GM21619 (cell line): Measurements from ENCODE around the gene RNF13.
A peak's percentile ranks its signal among the peaks of the same experiment; 100 is the strongest.

Experiments
- ATAC-seq: cut with Tn5 transposase; IDR thresholded peaks from one replicate; pipeline ENCODE4 v1.9.1; 2021; ENCODE audit not compliant: unreplicated experiment

RNF13 gene, protein sequence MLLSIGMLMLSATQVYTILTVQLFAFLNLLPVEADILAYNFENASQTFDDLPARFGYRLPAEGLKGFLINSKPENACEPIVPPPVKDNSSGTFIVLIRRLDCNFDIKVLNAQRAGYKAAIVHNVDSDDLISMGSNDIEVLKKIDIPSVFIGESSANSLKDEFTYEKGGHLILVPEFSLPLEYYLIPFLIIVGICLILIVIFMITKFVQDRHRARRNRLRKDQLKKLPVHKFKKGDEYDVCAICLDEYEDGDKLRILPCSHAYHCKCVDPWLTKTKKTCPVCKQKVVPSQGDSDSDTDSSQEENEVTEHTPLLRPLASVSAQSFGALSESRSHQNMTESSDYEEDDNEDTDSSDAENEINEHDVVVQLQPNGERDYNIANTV

DNA sequence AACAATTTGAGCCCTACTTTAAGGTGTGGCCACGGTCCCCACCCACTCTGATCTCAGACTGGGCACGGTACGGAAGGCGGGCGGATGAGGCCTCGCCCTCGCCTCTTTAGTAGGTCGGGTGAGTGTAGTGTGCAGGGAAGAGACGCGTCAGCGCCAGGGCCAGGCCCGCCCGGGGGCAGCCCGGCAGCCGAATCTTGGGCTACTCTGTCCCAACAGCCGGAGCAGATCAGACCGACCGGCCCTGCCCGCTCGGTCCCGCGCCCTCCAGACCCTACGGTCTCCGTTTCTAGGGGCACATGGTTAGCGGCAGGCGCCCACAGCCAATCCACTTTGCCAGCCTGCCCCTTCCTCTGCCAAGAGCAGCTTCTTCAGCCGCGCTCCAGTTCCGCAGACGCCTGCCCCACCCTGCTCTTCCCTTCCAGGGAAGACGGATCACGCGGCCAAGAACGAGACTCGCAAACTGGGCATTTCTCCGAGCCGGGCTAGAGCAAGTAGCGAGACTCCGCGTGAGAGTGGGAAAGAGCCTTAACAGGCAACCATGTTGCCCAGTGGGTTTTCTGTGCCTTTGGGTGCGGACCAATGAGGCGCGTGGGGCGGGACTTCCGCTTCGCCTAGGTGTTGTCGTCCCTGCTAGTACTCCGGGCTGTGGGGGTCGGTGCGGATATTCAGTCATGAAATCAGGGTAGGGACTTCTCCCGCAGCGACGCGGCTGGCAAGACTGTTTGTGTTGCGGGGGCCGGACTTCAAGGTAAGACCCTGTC is at the start of gene RNF13:
Gene RNF13 (plus strand): TSS at position 610 of the 761 bp plus-strand sequence. CDS start 32,812 bp downstream, outside the sequence.
- ATAC-seq: peak; percentile 90

DNA sequence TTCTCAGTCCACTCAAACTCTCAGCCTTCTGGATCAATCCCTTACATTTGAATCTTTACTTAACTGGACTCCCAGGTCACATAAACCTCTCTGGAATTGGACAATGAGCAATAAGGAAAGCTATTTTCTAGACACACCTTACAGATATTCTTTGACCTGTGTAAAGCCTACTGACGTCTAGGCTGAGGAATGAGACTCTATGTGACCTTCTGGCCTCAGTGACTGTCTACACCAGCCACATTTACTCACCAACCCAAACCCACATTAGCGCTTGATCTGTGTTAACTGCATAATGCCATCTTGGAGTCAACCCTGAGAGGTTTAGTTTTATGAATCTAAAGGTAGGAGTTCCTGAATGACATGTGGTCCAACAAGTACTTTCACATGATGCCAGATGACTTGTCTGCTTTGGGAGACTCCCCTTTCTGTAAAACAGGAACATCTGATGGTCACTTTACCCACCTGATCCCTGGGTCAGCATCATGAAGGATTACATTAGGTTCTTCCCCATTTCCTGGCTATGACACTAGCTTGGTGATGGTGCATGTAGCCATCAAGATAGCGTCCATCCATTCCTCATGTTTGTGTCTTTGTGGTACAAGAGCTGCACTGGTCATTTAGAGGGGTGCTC is 49.3 kb upstream of the RNF13 start:
- no peak for ATAC-seq

DNA sequence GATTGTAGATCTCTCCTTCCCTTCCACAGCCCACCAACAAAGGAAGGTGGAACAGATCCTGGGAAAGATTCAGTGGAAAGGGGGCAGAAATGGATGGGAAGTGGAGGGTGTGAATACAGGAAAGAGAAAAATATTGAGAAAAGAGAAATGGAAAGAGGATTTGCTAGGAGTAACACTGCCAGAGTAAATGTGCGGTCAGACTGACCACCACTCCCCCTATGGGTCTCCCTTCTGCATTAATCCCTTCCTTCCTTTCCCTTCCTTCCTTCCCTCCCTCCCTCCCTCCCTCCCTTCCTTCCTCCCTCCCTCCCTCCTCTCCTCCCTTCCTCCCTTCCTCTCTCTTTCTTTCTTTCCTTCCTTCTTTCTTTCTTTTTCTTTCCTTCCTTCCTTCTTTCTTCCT is 48.7 kb upstream of the RNF13 start:
- ATAC-seq: no peak

DNA sequence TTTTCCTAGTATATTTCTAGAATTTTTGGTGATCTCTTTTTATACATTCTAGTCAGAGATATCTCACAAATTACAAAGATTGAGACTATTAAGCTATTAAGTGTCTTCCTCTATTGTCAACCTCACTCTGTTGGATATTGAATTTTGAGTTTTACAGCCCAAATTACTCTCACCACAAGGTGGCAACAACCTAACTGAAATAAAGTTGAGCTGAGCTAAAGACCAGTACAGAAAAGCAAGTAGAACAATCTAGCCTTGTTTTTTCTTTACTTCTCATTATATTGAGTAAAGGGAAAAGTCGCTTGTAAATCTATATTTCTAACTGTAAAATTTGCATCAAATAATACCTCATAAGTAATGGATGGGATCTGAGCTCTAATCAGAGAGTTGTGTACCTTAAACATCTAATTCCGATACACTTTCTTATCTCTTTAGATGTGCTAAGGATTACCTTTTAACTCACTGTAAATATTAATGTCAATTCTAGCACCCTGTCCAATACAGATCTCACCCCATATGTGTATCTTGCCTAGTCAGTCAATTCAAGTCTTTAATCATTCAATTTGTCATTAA is 47.2 kb upstream of the RNF13 start:
- ATAC-seq: no peak

DNA sequence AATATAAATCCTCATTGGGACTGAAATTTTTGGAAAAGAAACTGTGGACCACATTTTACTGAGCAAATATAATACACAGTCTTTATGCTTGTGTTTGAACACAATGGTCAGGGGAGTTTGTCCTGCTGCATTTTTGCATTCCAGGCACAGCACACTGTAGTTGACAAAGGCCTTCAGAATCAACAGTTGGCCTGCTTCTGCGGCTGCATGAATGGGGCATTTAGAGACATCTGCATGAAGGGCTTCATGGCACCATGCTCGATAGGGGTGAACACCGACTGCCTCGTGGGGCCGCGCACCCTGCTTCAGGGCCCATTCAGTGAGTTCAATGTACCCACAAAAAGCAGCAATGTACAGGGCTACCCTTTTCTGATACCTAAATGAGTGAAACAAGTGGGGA is 45.3 kb upstream of the RNF13 start:
- no peak for ATAC-seq

DNA sequence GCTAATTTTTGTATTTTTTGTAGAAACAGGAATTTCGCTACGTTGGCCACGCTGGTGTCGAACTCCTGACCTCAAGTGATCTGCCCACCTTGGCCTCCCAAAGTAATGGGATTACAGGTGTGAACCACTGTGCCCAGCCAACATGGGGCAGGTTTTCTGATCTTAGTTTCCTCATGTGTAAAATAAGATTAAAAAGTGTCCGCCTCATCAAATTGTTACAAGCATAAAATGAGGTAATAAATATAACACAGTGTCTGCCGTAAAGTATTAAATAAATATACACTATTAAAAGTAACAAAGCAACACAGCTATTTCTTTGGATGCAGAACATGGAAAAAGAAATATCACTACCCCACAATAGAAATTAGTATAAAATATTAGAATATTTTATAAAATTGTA is 44.3 kb upstream of the RNF13 start:
- no peak for ATAC-seq

DNA sequence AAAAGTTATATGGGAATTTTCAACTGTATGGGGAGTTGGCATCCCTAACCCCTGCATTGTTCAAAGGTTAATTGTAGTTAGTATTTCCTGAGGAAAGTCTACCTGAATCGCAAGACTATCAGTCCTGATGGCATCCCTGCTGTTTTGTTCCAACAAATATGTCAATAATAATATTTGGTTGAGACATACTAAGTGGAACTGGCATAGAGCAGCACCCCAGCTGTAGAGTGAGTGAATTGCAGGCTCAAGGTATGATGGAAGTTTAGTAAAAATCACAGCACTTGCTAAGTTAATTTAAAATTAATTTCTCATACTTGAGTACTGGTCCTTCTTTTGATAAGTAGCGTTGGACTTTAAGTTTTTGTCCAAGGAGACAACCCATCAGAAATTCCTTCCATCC is 42.8 kb upstream of the RNF13 start:
- ATAC-seq: no peak

DNA sequence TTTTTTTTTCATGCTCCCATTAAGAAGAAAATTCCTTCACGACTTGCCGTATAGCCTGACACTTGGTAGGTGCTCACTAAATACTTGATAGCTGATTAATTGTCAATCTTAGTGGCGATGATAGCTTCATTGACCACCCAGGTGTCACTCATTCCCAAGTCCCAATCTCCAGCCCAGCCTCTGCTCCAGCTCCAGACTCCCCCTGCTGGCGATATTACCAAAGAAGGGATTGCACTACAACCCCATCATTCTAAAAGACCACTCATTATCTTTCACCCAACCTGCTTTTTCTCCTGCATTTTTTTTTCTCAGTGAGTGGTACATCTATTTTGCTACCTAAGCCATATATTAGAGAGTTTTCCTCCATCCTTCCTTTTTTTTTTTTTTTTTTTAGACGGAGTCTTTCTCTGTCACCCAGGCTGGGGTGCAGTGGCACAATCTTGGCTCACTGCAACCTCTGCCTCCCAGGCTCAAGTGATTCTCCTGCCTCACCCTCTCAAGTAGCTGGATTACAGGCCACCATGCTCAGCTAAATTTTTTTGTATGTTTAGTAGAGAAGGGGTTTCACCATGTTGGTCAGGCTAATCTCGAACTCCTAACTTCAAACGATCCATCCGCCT is 41.3 kb upstream of the RNF13 start:
- no peak for ATAC-seq

DNA sequence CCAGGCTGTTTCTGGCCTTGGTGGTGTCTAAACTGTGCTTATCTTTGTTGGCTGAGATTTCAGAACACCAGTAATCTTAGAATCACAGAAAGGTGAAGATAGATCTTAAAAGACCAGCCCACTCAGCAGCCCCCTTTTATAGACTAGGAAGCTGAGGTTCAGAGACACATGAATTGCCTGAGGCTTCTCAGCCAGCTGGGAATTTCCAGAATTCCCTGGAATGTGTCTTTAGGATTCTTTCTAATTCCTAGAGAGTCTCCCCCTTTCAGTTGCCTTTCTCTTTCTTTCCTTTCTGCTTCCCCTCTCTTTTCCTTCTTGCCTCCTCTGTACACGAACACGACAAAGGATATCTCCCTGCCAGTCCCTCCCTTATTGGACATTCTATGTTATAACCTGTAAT is 40.2 kb upstream of the RNF13 start:
- no peak for ATAC-seq

DNA sequence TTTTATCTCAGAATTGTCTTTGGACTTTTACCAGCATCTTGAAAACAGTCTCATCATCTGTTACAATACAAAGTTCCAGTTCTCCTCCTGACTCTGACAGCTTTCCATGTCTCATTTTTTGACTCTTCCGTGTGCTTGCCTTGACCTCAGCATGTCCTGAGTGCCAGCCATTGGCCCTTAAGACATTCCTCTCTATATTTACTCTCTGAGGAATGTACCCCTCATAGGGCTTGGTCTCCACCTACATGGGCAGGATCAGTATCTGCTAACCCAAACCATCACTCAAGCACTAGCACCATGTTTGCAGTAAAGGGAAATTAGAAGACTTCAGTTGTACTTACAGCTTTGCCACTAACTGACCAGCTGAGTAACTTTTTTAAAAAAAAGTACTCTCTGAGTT is 36.8 kb upstream of the RNF13 start:
- ATAC-seq: no peak

DNA sequence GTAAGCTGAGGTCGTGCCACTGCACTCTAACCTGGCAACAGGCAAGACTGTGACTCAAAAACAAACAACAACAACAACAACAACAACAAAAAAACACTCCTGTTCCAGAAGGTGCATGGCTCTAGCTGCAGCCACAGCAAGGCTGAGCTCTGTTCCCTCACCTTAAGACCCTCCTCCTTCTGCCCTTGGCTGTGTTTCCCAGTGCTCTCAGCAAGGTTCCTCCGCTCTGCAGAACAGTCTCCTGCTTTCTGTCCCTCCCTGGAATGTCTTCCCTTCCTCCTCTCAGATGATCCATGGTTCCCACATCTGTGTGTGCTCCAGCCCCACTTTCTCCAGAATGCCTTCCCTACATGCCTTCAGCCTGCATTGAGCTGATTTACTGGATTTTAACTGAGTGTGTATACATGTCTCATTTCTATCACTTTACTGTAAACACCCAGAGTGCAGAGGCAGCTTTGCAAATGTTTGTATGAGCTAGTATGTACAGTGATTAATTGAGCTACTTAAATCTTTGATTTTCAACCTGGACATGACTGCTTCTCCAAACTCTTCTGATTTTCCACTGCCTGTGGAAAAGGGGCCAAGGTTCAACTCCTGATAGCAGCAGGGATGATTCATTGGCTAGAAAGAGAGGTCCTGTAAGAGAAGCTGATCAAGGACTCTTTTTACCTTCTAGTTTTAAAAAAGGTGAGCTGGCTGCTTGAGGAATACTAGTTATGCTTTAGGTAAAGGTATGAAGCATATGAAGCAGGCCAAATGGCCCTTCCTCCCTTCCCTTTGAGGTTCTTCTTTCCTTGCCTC is 35.4 kb upstream of the RNF13 start:
- ATAC-seq: no peak

DNA sequence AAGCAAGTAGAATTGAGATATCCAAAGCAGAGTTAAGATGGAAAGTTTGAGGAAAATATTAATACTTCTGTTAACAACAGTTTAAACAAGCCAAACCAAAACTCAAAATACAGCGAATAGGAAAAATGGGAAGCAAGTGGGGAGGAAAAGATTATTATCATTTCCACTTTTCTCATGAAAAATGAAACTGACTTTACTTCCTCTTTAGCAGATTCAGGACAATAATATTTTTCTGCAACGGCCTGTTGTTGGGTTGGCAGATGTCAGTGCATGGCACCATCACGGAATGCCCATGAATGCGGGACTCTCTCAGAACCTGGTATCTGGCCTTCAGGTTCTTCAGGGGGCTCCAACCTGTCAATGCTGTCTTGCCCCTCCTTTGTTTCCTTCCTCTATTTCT is 31.8 kb upstream of the RNF13 start:
- ATAC-seq: no peak

DNA sequence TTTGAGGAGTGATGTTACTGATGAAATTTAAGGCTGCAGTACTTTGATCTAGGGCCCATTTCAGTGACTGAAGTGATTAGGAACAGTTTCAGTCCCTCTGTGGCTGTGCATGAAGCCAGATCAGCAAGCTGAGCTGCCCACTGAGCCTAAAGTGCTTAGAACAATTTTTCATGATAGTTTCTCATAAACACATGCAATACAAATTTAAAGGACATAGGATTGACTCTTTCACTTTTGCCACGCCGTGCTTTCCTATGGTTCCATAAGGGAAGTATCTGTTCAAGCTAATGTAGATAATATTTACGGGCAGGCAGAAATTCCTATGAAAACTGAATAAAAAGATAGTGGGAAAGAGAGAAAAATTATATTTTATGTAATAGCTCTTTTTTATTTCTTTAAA is 31.3 kb upstream of the RNF13 start:
- no peak for ATAC-seq

DNA sequence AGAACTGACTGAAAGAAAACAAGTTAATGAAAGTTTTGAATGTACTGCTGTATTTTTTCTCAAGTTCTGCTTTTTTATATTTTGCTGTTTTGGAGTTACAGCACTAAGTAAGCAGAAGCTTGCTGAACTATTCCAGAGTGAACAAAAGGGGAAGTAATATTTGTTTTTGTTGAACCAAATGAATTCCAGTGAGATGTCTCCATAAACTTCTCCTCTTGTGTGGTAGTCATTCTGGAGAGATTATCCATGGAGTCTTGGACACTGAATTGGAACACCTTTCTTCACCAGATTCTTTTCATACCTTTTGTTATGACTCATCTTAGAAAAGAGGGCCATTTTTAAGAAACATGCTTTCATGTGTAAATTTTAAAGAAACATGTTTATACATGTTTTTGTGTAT is 29.4 kb upstream of the RNF13 start:
- ATAC-seq: no peak

DNA sequence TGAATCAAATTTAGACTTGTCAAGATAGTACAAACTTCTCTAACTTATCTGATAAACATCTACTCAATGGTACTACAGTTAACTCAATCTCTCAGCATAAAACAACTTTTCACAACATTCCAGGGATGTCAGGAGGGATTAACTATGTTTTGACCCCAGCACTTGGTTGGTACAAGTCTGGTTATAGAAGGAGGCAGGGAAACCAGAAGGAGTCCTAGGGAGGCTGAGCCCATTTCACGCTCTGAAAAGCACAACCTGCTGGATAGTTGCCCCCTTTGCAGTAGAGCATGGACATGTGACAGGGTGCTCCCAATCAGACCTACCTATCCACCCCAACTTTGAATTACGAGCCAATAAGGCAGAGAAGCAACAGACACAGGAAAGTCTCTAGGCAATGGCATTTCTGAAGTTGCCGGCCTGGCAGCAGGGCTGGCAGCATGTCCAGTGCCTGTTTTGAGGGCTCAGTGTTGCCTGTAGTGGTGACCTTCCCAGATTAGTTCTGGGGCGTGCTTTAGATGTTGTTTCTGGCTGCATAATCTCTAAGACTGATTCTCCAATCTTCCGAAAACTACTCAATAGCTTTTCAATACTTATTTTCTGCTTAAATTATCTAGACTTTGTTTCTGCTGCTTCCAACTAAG is 28.8 kb upstream of the RNF13 start:
- no peak for ATAC-seq

DNA sequence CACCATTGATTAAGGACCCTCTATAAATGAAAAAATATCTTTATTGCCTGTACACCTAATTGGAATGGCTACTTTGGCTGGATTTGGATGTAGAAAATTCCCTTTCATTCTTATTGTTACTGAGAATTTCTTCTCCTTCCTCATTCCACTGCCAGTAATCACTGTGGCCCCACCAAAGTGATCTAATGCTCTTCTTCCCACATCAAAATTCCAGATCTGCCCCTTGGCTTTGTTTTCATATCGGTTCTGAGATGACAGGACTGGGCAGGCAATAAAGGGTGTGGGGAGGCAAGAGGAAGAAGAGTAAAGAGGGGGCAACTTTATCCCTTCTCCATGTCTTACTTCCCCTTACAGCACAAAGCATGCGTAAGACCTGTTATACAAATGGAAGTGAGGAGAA is 22.7 kb upstream of the RNF13 start:
- ATAC-seq: no peak

DNA sequence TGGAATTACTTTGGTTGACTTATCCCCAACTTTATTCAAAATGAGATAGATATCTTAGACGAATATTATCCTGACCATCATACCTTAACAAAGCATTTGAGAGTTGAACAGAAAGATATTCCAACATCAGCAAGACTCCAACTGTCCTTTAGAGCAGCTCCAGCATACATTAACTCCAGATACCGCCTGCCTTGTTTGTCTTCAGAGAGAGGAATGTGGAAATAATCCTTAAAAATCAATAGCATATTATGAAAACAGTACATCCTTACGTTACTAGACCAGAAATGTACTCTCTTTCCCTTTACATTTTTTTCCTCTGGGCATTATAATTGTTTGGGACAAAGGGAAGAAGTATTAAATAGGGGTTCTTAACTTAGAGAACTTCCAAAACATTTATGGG is 22.3 kb upstream of the RNF13 start:
- ATAC-seq: no peak

DNA sequence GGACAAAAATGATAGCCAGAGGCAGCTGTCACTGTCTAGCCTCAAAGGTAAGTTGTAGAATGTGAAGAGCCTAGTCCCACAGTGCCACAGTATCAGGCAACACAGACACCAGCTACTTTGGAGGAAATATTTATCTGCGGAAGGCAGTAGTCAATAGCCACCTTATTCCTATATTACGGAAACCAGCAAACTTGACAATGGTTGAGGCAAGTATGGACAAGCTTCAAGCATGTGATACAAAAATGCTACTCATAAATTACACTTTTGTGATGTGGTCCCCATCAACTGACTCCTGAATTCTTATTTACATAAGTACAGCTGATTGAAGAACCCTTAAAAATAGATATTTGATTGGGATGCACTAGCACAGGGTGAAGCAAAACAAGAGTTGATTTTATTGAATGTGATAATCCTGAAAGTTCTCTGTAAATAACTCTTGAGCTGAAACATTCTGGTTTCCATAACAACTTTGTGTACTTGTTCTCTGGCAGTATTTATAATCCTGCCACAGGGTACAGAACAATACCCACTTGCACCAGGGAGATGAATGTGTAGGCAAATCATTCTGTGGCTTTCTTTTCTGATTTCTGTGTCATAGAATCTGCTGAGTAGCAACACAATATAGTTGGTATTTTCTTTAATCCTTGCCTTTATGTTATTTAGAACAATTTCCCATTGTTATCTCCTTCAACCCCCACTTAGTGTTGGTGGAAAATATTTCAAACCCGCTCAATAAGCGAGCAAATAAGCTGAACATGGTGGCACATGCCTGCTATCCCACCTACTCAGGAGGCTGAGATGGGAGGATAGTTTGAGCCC is 20.4 kb upstream of the RNF13 start, which contains the start of gene ANKUB1:
Gene ANKUB1 (minus strand): TSS at position 103 of the 819 bp plus-strand sequence. CDS start 188 bp downstream, outside the sequence.
- ATAC-seq: no peak

DNA sequence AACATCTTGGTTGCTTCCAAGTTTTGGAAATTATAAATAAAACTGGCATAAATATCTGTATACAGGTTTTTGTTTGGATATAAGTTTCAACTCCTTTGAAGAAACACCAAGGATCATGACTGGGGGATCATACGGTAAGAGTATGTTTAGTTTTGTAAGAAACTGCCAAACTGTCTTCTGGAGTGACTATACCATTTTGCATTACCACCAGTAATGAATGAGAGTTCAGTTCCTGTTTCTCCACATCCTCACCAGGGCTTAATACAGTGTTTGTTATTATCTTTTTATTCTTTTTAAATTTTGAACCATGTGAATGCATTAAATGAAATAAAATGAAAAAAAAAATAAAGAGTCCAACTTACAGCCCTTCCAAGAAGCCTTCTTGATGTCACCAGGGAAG is 17.0 kb upstream of the RNF13 start:
- no peak for ATAC-seq
